BLaER1 treated with 17β-estradiol and CSF1 and Interleukin-3, amounts not matched to agents 10 nM and 100 nM (cell line): Measurements from ENCODE around the gene PCCA.
"Not testable (repeated sequence)": the region's sequence is repeated elsewhere in the genome, so short reads cannot be mapped to it uniquely, and the experiment has no call there.

ENCODE experiments used
- H3K27ac ChIP-seq, 11 experiments: shearing (Covaris generic); formaldehyde crosslinking; 2 replicates each; pipeline ENCODE4 v1.8.1; 2022
- H3K27me3 ChIP-seq, 11 experiments: shearing (Covaris generic); formaldehyde crosslinking; 2 replicates each; pipeline ENCODE4 v1.8.1; 2022
- H3K36me3 ChIP-seq, 11 experiments: shearing (Covaris generic); formaldehyde crosslinking; 2 replicates each; pipeline ENCODE4 v1.8.1; 2022
- H3K4me1 ChIP-seq, 10 experiments: shearing (Covaris generic); formaldehyde crosslinking; 2 replicates each; pipeline ENCODE4 v1.8.1; 2022
- H3K4me2 ChIP-seq, 11 experiments: shearing (Covaris generic); formaldehyde crosslinking; 2 replicates each; pipeline ENCODE4 v1.8.1; 2022
- H3K4me3 ChIP-seq, 10 experiments: shearing (Covaris generic); formaldehyde crosslinking; 2 replicates each; pipeline ENCODE4 v1.8.1; 2022
- H3K9ac ChIP-seq, 11 experiments: shearing (Covaris generic); formaldehyde crosslinking; 2 replicates each; pipeline ENCODE4 v1.8.1; 2022
- H3K9me3 ChIP-seq, 11 experiments: shearing (Covaris generic); formaldehyde crosslinking; replicated peaks in 1 of 11; 2 replicates each; pipeline ENCODE4 v1.8.1; 2022
- H4K20me1 ChIP-seq, 11 experiments: shearing (Covaris generic); formaldehyde crosslinking; 2 replicates each; pipeline ENCODE4 v1.8.1; 2022
- Cebpa-rat ChIP-seq, 11 experiments: shearing (Covaris generic); IDR thresholded peaks; 2 replicates each; pipeline ENCODE4 v1.8.1; 2022

The PCCA gene

DNA sequence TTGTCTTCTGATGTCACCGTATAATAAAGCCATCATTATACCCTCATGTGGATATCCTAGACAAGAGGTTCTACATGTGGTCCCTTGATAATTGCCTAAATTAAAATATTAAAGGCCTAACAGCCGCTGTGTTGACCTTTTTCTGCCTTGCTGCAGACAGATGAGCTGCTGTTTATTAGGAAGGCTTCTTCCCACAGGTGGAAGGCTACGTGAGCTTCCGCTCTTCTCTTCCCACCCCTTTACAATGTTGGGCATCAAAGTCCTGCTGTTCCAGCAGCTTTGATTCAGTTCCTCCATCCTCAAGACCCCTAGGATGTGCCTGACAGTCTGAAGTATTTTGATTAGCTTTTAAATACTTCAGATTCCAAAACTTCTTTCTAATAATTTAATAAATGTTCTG, 217.1 kb downstream of the PCCA start:
- H3K4me3 ChIP-seq: peak overlapping the region in 2 of 10 experiments; percentile 19 to 20; a peak in 2 of 20 replicates
- no peak for TF ChIP-seq Cebpa-rat (IDR thresholded peaks at IDR 0.05)

DNA sequence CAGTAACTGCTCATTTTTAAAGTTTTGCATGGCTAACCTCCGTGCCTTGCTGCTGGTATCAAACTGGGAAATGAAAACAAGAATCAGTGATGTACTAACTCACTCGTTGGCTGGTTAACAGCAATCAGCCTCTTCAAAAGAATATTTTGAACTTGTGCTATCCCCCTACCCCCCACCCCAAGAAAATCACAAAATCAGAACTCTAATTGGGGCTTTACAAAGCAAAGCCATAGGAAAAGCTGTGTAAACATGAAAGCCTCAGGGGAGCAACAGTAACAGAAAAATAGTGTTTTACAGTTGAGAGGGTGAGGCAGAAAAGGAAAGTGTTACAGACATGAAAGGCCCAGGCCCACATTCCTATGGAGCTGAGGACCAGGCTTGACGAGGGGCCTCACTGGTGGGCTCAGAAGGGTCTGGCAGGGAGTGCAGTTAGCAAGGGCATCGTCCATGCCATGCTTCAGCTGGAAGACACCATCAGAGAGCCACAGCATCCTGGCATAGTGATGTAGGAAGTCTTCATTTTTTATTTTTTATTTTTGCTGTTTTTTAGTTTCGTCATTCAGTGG, 217.6 kb downstream of the PCCA start:
- Histone ChIP-seq H3K27me3 (no peaks in the 10 kb centered on the region), H3K4me2 (peak overlapping the region; percentile 27 to 83 (median 65); a peak in 19 of 22 replicates), H3K9ac (peak overlapping the region in 4 of 11 experiments; percentile 25 to 40 (median 32); a peak in 5 of 22 replicates), H3K4me3 (peak overlapping the region in 3 of 10 experiments; percentile 17 to 20 (median 19); a peak in 1 of 20 replicates), H3K36me3 (peaks cover 0 to 5% (median 0%) of the 10 kb centered on the region in 11 experiments; a peak in 5 of 22 replicates), H3K9me3 (0 out of 22 replicates have a peak, but pooled peaks cover 0 to 3% (median 0%) of the 10 kb centered on the region in 11 experiments), H3K27ac (peak overlapping the region in 7 of 11 experiments; percentile 8 to 58 (median 36); a peak in 9 of 22 replicates), H3K4me1 (peaks cover 8 to 24% (median 20%) of the 10 kb centered on the region in 10 experiments; a peak in 18 of 20 replicates), H4K20me1 (no peaks in the 10 kb centered on the region)
- TF ChIP-seq Cebpa-rat (IDR thresholded peaks at IDR 0.05): no peak

More for the DNA sequence above, 217.1 kb downstream of the PCCA start:
- peaks cover 0 to 5% (median 0%) of the 10 kb centered on the region in 11 experiments; a peak in 5 of 22 replicates for H3K36me3 ChIP-seq
- H3K9me3 ChIP-seq: 0 out of 22 replicates have a peak, but pooled peaks cover 0 to 3% (median 0%) of the 10 kb centered on the region in 11 experiments
- H3K4me2 ChIP-seq: peak overlapping the region in 10 of 11 experiments; percentile 31 to 83 (median 66); a peak in 19 of 22 replicates
- H3K9ac ChIP-seq: peak overlapping the region in 1 of 11 experiments; percentile 31; a peak in 3 of 22 replicates
- H3K4me1 ChIP-seq: peaks cover 8 to 24% (median 20%) of the 10 kb centered on the region in 10 experiments; a peak in 18 of 20 replicates
- no peaks in the 10 kb centered on the region for H4K20me1 ChIP-seq
- no peaks in the 10 kb centered on the region for H3K27me3 ChIP-seq
- peak overlapping the region in 3 of 11 experiments; percentile 20 to 58 (median 57); a peak in 3 of 22 replicates for H3K27ac ChIP-seq

DNA sequence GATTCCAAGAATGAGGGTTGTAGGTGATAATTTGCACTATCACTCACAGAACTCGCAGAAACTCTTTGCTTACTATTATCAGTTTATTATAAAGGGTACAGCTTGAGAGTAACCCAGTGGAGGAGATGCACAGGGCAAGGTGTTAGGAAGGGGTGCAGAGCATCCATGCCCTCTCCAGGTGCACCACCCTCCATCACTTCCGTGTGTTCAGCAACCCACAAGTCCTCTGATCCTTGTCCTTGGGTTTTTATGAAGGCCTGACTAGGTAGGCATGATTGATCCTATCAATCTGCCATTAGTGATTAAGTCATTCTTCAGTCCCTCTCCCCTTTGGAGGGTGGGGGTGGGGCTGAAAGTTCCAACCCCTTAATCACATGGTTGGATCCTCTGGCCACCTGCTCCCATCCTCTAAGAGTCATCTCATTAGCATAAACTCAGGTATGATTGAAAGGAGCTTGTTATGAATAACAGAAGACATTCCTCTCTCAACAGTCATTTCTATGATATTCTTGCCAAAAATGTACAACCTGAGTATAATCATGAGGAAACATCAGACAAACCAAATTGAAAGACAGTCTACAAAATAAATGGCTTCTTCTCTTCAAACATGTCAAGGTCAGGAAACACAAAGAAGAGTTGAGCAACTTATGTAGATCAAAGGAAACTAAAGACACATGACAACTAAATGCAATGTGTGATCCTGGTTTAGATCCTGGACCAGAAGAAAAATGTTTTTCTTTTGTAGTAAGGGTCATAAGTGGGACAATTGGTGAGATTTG, 225.4 kb downstream of the PCCA start:
- TF ChIP-seq Cebpa-rat (IDR thresholded peaks at IDR 0.05): no peak
- Histone ChIP-seq H3K27me3 (no peaks in the 10 kb centered on the region), H3K4me1 (no peaks in the 10 kb centered on the region), H3K4me3 (no peak overlapping the region), H3K36me3 (peaks cover 0 to 9% (median 0%) of the 10 kb centered on the region in 11 experiments; a peak in 5 of 22 replicates), H3K9ac (no peak overlapping the region), H3K27ac (no peak overlapping the region), H3K4me2 (no peak overlapping the region), H3K9me3 (peaks cover 0 to 9% (median 5%) of the 10 kb centered on the region in 11 experiments; a peak in 10 of 22 replicates), H4K20me1 (no peaks in the 10 kb centered on the region)

DNA sequence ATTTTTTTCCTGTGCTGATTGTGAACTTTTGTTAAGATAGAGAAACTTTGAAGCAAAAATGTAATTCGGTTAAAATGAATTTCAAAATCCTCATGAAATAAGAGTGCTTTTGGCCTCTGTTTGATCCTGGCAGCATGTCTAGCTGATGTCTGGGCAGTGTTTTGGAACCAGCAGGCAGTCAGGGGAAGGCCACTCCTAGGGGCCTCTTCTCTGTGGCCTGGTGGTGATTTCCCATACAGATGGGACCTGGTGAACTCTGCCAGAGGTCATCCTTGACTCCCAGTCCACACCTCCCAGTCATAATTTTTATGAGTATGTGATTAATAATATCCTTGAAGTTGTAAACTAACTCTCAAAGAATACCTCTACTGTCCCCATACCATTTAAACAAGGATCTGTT, 226.6 kb downstream of the PCCA start:
- Histone ChIP-seq H4K20me1 (no peaks in the 10 kb centered on the region), H3K4me1 (no peaks in the 10 kb centered on the region), H3K9ac (no peak overlapping the region), H3K4me2 (no peak overlapping the region), H3K9me3 (peaks cover 0 to 9% (median 5%) of the 10 kb centered on the region in 11 experiments; a peak in 10 of 22 replicates), H3K4me3 (no peak overlapping the region), H3K27ac (no peak overlapping the region), H3K27me3 (no peaks in the 10 kb centered on the region), H3K36me3 (peaks cover 0 to 9% (median 0%) of the 10 kb centered on the region in 11 experiments; a peak in 3 of 22 replicates)
- no peak for TF ChIP-seq Cebpa-rat (IDR thresholded peaks at IDR 0.05)

DNA sequence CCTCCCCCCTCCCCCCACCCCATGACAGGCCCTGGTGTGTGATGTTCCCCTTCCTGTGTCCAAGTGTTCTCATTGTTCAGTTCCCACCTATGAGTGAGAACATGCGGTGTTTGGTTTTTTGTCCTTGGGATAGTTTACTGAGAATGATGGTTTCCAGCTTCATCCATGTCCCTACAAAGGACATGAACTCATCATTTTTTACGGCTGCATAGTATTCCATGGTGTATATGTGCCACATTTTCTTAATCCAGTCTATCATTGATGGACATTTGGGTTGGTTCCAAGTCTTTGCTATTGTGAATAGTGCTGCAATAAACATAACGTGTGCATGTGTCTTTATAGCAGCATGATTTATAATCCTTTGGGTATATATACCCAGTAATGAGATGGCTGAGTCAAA, 229.6 kb downstream of the PCCA start:
- H3K27me3 ChIP-seq, H4K20me1 ChIP-seq, H3K27ac ChIP-seq, H3K4me1 ChIP-seq, H3K4me3 ChIP-seq, H3K9ac ChIP-seq, H3K4me2 ChIP-seq, H3K9me3 ChIP-seq: not testable (repeated sequence)
- peaks cover 0 to 14% (median 0%) of the 10 kb centered on the region in 11 experiments; a peak in 6 of 22 replicates for H3K36me3 ChIP-seq

DNA sequence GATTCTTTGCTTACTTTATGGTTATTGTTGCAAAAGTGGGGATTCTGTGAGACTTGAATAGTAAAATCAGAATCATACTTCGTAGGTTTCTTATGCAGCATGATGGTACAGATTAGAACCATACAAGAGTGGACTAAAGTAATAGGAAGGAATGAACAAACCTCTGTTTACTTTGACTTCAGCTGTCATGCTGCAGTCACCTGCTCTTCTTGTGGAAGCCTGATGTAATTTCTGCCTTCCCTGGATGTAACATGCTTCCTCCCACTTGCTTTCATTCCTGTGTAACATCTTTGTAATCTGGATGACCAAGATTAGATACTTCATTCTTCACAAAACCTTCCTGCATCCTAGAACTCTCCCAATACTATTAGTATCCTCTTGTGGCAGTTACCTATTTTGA, 235.0 kb downstream of the PCCA start:
- Histone ChIP-seq H3K4me3 (no peak overlapping the region), H3K27me3 (no peaks in the 10 kb centered on the region), H3K36me3 (peaks cover 0 to 16% (median 0%) of the 10 kb centered on the region in 11 experiments; a peak in 6 of 22 replicates), H3K9me3 (no peaks in the 10 kb centered on the region; a peak in 1 of 22 replicates), H4K20me1 (no peaks in the 10 kb centered on the region), H3K9ac (no peak overlapping the region), H3K4me2 (no peak overlapping the region), H3K27ac (no peak overlapping the region), H3K4me1 (no peaks in the 10 kb centered on the region)
- no peak for TF ChIP-seq Cebpa-rat (IDR thresholded peaks at IDR 0.05)

DNA sequence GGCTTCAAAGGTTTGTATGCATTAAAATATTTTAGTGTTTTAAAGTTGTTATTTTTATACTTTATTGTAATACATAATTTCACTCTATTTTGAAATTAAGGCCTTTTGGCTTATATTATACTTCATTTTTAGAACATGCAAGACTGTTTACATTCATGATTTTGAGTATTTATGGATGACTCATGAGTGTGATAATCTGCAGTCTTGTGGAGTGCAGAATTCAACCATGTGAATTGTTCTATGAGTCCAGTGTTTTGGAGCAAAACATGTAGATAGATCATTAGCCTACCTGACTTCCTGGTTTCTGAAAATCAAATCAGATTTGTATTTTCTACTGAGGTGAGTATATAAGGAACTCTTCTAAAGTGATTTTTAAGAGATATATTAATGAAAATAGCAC, 241.8 kb downstream of the PCCA start:
- peaks cover 0 to 20% (median 11%) of the 10 kb centered on the region in 11 experiments; a peak in 10 of 22 replicates for H3K36me3 ChIP-seq
- H3K27me3 ChIP-seq: no peaks in the 10 kb centered on the region
- H3K27ac ChIP-seq: no peak overlapping the region
- H3K9ac ChIP-seq: no peak overlapping the region
- no peak for TF ChIP-seq Cebpa-rat (IDR thresholded peaks at IDR 0.05)
- H3K4me1 ChIP-seq: no peaks in the 10 kb centered on the region
- peaks cover 18 to 25% (median 20%) of the 10 kb centered on the region in 11 experiments for H3K9me3 ChIP-seq
- no peak overlapping the region for H3K4me2 ChIP-seq
- no peaks in the 10 kb centered on the region for H4K20me1 ChIP-seq
- H3K4me3 ChIP-seq: no peak overlapping the region

DNA sequence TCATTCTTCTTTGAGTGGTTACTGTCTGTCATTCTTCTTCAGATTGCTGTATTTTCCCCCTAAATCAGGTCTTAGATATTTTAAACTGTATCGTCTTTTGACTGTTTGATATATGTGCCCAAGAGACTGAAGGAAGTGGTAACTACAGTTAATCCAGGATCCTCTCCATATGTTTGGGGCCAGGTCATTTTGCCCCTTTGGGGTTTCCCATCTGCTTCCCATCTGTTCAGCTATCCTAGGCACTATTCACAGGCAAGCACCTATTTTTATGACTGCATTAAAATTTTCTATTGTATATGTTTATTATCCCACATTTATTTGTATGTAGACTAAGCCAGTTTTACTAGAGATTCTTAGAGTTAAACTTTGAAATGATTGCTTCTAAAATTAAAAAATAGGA, 244.2 kb downstream of the PCCA start:
- Histone ChIP-seq H4K20me1 (no peaks in the 10 kb centered on the region), H3K27me3 (no peaks in the 10 kb centered on the region), H3K9ac (no peak overlapping the region), H3K4me2 (no peak overlapping the region), H3K27ac (no peak overlapping the region), H3K36me3 (peaks cover 0 to 21% (median 11%) of the 10 kb centered on the region in 11 experiments; a peak in 10 of 22 replicates), H3K4me1 (no peaks in the 10 kb centered on the region), H3K4me3 (no peak overlapping the region), H3K9me3 (peaks cover 25 to 38% (median 27%) of the 10 kb centered on the region in 11 experiments)
- no peak for TF ChIP-seq Cebpa-rat (IDR thresholded peaks at IDR 0.05)

DNA sequence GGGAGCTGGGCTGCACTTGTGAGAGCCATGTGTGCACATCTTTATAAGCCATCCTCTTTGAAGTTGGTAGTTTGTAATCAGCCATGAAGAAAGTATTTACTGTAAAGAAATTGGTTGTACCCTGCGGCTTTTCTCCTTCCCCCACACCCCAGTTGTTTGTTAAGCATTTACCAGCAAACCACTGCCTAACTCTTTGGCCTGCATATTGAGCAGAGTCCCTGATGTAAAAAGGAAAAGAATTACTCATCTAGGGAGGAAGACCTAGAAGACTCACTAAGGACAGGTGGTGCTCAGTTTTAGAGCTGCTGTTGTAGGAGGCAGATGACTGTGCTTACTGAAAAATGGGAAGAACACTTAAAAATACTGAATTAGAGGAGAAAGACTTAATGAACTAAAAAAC, 245.3 kb downstream of the PCCA start:
- TF ChIP-seq Cebpa-rat (IDR thresholded peaks at IDR 0.05): no peak
- no peak overlapping the region for H3K27ac ChIP-seq
- peaks cover 0 to 21% (median 11%) of the 10 kb centered on the region in 11 experiments; a peak in 10 of 22 replicates for H3K36me3 ChIP-seq
- H3K4me1 ChIP-seq: no peaks in the 10 kb centered on the region
- H3K27me3 ChIP-seq: no peaks in the 10 kb centered on the region
- no peak overlapping the region for H3K9ac ChIP-seq
- peaks cover 25 to 38% (median 27%) of the 10 kb centered on the region in 11 experiments for H3K9me3 ChIP-seq
- H3K4me3 ChIP-seq: no peak overlapping the region
- H3K4me2 ChIP-seq: no peak overlapping the region
- H4K20me1 ChIP-seq: no peaks in the 10 kb centered on the region
